CD4-positive, alpha-beta T cell treated with Interleukin-6 for 4 hours (primary cell): ENCODE results near the gene PARP16.
A peak's percentile ranks its signal among the peaks of the same experiment; 100 is the strongest.
"Not testable (repeated sequence)": the region's sequence is repeated elsewhere in the genome, so short reads cannot be mapped to it uniquely, and the experiment has no call there.

Experiments
- DNase-seq: peaks from one replicate; pipeline ENCODE4 v3.0.0-alpha.2; 2020; ENCODE audit warnings: mixed read lengths

The PARP16 gene

DNA sequence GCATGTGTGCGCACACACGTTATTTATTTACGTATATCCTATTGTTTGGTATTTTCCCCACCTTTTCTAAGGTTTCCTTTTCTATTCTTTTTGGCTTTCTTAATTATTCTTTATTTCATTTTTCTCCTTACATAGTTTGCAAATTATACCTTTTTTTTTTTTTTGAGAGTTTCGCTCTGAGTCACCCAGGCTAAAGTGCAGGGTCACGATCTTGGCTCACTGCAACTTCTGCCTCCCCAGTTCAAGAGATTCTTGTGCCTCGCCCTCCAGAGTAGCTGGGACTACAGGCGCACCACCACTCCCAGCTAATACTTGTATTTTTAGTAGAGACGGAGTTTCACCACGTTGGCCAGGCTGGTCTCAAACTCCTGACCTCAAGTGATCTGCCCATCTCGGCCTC is 55.4 kb downstream of the PARP16 start:
- no peak for DNase-seq

DNA sequence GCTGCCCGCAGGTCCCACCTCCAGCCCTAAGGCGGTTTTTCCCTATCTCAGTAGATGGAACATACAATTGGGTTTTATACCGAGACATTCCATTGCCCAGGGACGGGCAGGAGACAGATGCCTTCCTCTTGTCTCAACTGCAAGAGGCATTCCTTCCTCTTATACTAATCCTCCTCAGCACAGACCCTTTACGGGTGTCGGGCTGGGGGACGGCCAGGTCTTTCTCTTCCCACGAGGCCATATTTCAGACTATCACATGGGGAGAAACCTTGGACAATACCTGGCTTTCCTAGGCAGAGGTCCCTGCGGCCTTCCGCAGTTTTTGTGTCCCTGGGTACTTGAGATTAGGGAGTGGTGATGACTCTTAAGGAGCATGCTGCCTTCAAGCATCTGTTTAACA is 59.8 kb downstream of the PARP16 start:
- not testable (repeated sequence) for DNase-seq

DNA sequence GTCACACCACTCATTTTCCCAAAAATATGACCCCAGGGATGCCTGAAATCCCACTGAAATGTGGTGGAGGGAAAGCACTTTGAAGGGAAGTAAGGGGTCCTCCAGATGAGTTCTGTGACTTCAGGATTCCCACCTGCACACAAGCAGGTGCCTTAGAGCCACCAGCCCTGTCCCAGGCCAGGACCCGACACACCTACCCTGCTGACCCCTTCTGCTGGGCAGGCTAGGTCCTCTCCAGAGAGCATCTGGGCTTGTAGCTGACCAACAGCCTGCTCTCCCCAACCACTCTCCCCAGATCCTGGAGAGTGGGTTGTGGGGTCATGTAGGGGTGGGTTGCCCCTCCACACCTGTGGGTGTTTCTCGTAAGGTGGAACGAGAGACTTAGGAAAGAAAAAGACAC is 60.5 kb downstream of the PARP16 start:
- DNase-seq: no peak

DNA sequence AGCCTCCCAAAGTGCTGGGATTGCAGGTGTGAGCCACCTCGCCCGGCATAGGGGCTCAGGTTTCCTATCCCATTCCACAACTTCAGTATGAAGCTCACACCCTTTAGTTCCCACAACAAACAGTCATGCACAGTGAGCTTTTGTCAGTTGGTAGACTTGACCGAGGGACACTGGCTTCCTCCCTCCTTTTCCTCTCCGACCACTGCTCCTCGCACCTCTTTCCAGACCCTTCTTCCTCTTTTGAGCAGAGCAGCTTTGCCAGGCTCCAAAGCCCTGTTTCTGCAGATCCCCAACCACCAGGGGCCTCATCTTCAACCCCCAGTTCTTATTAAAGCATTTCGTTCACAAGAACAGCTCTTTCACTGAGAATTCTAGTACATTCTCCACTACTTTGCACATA is 62.7 kb downstream of the PARP16 start:
- DNase-seq: no peak

DNA sequence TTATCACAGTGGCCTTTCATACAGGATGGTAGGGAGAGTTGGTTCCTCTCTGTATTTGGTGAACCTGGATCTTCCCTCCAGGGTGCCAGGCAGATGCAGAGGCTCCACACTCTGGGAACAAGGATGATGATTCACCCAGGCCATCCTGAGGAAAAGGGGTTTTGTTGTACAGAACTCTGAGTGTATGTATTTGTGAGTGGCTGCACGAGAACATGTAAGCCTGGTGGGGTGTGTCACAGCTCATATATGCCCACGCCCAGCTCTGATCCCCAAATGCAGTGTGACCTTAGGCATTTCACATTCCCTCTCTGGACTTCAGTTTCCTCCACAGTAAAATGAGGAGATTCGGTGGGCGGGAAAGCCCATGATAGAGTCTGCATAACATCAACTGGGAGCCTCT is 63.8 kb downstream of the PARP16 start:
- DNase-seq: no peak

- DNase-seq: no peak
These were observed 65.0 kb downstream of the PARP16 start for GRCh38 chr15:65221697-65222096.

DNA sequence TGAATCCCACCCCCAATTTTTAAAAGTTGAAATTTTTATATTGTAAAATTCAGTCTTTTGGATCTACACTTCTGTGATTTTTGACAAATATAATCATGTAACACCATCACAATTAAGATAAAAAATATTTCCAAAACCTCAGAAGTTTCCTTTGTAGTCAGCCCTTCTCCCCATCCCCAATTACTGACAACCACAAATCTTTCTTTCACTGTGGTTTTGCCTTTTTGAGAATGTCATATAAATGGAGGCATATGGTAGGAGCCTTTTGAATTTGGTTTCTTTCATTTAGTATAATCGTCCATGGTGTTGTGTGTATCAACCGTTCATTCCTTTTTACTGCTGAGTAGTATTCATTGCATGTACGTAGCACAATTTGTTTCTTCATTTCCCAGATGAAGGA is 67.5 kb downstream of the PARP16 start:
- DNase-seq: no peak

GRCh38 chr15:65217526-65218482 is 68.9 kb downstream of the PARP16 start:
- DNase-seq: no peak

DNA sequence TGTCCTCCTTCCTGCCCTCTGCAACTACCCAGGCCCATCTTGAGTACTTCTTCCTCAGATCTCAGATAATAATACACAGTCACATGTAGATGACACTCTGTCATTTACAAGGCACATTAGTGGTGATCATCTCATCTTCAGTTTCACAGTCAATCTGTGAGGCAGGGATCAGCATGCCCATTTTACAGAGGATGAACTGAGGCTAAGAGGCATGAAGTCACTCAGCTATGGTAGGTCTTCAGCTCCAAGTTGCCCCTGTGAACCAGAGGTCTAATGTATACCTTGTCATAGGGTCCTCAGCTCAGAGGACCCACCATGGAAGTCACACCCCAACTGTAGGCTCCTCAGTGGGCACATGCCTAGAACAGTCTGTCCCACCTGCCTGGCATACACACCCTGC is 71.2 kb downstream of the PARP16 start:
- no peak for DNase-seq

- DNase-seq: no peak
These were observed 72.7 kb downstream of the PARP16 start for GRCh38 chr15:65214010-65214409.

GRCh38 chr15:65213241-65213640 is 73.4 kb downstream of the PARP16 start:
- DNase-seq: no peak

- DNase-seq: peak; percentile 43
These were observed 74.6 kb downstream of the PARP16 start for GRCh38 chr15:65212097-65212496.

DNA sequence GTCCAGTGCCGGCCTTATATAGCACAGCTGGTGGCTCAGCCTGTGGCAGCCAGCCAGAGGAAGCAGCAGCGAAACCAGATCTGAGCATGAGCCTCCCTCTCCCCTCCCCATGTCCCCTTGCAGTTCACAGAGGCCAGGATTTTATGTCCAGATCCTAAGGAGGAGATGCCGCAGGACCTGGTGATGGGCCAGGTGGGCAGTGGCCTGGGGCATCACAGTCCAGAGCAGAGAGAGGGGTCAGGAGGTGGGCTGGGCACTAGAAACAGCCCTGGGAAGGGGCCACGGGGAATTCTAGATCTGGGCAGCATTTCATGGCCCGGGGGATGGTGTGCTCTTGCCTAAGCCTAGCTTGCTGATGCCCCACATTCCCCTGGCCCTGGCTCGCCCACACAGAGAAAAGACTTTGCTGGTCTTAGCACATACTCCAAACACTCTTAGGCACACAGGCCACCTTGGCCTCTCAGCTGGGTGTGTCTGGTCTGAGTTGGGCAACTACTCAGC is 75.2 kb downstream of the PARP16 start:
- DNase-seq: no peak

GRCh38 chr15:65210770-65211481 is 75.8 kb downstream of the PARP16 start, which contains the start of gene CILP:
CILP (minus strand) TSS chr15:65211473; CDS start chr15:65209755, 1,718 bp downstream.
- no peak for DNase-seq

- DNase-seq: no peak
These were observed 76.7 kb downstream of the PARP16 start for GRCh38 chr15:65209701-65210643.

DNA sequence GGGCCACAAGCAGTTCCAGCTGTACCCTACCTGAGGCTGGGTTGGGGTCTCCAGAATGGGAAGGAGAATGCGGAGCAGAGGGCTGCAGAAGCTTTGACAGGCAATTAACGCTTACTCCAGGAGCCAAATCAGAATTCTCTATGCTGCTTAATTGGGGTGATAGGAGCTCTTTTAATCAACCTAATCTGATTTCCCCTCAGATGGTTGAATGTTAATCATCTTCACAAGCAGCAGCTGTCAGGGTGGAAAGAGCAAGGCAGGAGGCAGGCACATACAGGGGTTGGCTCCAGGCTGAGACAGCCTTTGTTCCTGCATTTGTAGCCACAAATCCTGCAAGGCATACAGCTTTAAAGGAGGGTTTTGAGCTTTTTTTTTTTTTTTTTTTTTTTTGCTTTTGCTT is 78.0 kb downstream of the PARP16 start:
- no peak for DNase-seq
